NCI-H446 (cell line): ENCODE measurements around the gene TTK.
"Not testable (repeated sequence)": the region's sequence is repeated elsewhere in the genome, so short reads cannot be mapped to it uniquely, and the experiment has no call there.

Experiments
- DNase-seq, 2 experiments: peaks; one replicate each; lab custom pipeline; 2025; lab: John Stamatoyannopoulos, UW

The TTK gene

GRCh38 chr6:80021591-80021990, 17.1 kb downstream of the TTK start:
- DNase-seq, result no peak

GRCh38 chr6:80022803-80023202, 18.4 kb downstream of the TTK start:
- no peak for DNase-seq

GRCh38 chr6:80028589-80028988, 24.1 kb downstream of the TTK start:
- DNase-seq, result no peak

- DNase-seq, result no peak
These were observed 25.0 kb downstream of the TTK start for GRCh38 chr6:80029470-80029869.

GRCh38 chr6:80048220-80048619, 43.8 kb downstream of the TTK start:
- not testable (repeated sequence) for DNase-seq

GRCh38 chr6:80060774-80061173, 56.3 kb downstream of the TTK start:
- DNase-seq, result no peak

- DNase-seq, result not testable (repeated sequence)
These were observed 63.7 kb downstream of the TTK start for GRCh38 chr6:80068146-80068545.

GRCh38 chr6:80070431-80070830, 66.0 kb downstream of the TTK start:
- not testable (repeated sequence) for DNase-seq

- DNase-seq, result no peak
These were observed 72.6 kb downstream of the TTK start for GRCh38 chr6:80077067-80077466.

- no peak for DNase-seq
These were observed 84.2 kb downstream of the TTK start for GRCh38 chr6:80088637-80089036.

- DNase-seq, result no peak
These were observed 87.1 kb downstream of the TTK start for GRCh38 chr6:80091506-80091905.
